NCI-H2196 treated with DMSO at 0.1 percent for 48 hours (cell line): ENCODE data around the gene PLXNB1.
"Not testable (repeated sequence)": the region's sequence is repeated elsewhere in the genome, so short reads cannot be mapped to it uniquely, and the experiment has no call there.

Experiments
- DNase-seq: peaks from one replicate; lab custom pipeline; 2025; ENCODE audit not compliant: unreplicated experiment; lab: John Stamatoyannopoulos, UW

Gene PLXNB1, protein sequence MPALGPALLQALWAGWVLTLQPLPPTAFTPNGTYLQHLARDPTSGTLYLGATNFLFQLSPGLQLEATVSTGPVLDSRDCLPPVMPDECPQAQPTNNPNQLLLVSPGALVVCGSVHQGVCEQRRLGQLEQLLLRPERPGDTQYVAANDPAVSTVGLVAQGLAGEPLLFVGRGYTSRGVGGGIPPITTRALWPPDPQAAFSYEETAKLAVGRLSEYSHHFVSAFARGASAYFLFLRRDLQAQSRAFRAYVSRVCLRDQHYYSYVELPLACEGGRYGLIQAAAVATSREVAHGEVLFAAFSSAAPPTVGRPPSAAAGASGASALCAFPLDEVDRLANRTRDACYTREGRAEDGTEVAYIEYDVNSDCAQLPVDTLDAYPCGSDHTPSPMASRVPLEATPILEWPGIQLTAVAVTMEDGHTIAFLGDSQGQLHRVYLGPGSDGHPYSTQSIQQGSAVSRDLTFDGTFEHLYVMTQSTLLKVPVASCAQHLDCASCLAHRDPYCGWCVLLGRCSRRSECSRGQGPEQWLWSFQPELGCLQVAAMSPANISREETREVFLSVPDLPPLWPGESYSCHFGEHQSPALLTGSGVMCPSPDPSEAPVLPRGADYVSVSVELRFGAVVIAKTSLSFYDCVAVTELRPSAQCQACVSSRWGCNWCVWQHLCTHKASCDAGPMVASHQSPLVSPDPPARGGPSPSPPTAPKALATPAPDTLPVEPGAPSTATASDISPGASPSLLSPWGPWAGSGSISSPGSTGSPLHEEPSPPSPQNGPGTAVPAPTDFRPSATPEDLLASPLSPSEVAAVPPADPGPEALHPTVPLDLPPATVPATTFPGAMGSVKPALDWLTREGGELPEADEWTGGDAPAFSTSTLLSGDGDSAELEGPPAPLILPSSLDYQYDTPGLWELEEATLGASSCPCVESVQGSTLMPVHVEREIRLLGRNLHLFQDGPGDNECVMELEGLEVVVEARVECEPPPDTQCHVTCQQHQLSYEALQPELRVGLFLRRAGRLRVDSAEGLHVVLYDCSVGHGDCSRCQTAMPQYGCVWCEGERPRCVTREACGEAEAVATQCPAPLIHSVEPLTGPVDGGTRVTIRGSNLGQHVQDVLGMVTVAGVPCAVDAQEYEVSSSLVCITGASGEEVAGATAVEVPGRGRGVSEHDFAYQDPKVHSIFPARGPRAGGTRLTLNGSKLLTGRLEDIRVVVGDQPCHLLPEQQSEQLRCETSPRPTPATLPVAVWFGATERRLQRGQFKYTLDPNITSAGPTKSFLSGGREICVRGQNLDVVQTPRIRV (N-terminal part only)

DNA sequence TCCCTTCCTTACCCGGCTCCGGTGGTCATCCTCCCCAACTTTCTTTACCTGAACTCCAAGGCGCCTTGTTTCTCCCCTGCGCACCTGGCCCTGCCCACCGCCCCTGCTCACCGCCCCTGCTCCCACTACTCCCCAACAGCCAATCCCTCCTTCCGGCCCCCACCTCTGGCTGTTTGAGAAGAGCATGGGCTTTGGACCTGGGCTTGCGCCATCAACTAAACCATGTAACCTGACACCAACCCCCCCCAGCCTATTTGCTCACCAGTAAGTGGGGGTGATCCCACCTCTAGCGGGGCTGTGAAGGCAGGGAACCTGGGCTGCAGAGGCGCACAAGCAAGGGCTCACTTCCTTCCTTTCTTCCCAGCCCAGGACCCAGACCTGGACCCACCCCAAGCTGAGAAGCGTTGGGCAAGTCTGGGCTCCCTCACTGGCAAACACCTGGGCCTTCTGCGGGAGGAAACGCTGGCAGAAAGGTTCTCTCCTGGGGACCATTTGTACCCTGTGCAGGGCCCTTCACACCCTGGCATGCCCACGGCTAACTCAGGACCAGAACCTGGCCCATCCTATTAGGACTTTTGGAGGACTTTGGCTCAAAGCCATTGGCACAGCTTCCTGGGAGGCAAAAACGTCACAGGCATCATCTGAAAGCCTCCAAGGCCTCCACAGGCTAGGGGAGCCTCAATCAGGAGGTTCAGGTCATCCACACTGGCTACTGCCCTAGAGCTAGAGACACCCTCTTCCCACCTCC is at the start of gene PLXNB1:
Gene PLXNB1 (minus strand): TSS at position 127 of the 748 bp plus-strand sequence. CDS start 5,475 bp downstream, outside the sequence.
- peak; percentile 39 for DNase-seq

DNA sequence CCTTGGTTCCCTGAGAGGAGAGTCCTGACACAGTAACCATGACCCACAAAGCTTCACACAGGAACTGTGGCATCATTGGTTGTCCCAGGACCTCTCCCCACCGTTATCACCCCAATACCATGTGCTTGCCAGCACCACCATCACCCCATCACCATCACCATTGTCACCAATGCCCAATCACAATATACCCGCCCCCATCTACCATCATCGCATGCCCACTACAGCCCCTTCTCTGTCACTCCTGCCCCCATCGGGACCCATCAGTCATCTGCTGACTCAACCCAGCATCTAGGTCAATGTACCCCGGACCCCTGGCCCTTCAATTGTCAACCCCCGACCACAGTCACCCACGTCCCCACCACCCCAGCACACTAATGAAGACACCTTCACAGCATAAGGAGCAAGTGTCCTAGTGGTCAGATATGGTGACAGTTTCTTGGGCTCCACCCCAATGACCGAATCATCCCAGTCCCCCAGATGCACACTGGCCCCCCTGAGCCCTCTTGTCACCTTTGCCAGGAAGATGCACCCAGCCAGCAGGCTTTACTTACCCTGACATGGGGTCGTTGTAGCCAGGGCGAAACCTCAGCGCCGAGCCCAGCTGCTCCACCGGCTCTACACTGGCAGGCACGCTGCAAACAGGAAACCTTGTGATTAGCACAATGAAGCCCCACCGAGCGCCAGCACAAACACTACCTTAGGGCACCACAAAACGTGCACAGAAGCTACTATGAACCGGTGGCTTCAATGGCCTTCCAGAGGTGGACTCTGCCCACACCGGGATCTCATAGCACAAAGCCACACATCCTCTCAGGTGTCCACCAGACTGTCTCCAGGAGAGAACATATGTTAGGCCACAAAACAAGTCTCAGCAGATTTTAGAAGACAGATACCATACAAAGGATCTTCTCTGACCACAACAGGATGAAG is 49.0 kb upstream of the PLXNB1 start:
- DNase-seq: no peak

DNA sequence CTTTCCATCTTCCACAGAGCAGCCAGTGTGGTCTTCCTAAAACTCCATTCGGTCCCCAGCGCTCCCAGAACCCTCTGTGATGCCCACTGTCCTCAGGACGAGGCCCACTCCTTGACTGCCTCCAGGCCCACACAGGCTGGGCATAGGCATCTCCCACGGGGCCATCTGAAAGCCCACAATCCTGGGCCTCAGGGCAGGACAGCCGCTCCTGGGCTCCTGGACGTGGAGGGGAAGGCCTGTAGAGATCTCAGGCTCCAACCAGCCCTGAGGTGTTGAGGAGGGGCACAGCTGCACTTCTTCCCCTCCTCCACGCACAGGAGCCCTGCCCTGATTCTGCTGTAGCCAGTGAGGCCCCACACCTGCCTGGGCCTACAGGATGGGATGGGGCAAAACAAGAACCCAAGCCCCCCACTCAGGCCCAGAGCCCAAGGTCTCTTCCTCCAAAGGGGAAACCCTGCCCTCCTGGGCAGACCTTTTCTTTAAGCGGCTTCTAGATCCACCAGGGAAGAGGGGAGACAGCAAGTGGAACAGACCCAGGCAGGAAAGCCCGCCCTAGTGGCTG is 48.2 kb upstream of the PLXNB1 start:
- no peak for DNase-seq

DNA sequence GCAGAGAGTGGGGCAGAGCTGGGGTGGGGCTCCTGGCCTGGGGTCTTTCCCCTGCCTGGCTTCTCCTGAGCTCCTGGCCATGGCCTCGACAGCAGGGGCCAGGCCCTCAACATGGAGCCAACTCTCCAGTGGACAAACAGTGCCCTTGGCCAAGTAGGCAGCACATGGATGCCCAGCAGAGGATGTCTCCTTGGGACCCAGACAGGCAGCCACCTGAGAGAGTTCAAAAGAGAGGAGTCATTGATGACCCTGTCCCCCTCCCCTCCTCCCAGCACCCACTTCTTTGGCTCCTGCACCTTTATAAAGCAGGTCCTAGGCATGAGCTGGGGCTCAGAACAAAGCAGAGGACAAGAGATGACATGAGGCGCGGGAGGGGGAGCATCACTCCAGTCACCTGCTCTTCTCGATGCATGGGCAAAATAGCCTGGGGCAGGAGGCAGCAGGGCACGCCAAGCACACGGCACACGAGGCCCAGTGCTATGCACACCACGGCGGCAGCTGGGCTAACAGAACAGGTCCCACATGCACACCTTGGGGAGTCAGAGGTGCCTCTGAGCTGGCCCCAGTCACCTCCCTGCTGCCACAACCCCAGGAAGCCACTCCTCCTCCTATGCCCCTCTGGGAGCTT is 46.7 kb upstream of the PLXNB1 start:
- no peak for DNase-seq

DNA sequence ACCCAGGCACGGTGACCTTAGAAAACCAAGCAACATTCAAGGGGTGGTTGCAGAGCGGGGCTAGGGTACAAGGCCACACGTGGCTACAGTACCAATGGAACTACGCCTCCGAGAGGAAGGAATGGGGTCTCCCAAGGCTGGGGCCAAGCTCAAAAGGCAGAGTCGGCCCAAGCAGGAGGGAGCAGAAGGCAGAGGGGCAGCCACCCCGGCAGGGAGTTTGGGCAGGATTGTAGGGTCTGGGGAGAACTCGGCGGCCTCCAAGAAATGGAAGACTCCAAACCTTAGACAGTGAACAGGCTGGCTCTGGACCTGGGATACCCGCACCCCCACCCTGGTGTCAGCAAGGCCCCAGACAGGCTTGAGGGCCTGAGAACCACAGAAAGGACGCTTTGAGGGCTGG is 45.3 kb upstream of the PLXNB1 start:
- DNase-seq: no peak

DNA sequence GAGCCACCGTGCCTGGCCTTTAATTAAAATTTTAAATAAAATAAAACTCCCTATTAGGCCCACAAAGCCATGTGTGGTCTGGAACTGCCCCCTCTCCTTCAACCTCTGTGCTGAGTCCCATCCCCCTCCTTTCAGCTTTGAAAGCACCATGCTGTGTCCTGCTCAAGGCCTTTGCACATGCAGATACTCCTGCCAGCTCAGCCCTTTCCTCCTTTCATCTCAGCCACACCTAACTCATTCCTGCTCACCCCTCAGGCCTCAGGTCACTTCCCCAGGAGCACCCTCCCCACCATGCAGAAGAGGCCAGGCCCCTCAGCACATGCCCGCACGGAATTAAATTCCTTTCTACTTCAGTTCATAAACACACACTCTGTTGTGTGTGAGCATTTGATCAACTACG is 44.7 kb upstream of the PLXNB1 start:
- no peak for DNase-seq

DNA sequence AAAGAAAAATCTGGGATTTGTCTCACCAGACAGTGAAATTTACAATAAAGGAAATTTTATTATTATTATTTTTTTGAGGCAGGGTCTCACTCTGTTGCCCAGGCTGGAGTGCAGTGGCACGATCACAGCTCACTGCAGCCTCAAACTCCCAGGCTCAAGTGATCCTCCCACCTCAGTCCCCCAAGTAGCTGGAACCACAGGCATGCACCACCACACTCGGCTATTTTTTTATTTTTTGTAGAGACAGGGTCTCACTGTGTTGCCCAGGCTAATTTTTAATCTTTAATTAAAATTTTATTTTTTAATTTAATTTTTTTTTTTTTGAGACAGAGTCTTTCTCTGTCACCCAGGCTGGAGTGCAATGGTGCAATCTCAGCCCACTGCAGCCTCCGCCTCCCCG is 44.1 kb upstream of the PLXNB1 start:
- DNase-seq: not testable (repeated sequence)

DNA sequence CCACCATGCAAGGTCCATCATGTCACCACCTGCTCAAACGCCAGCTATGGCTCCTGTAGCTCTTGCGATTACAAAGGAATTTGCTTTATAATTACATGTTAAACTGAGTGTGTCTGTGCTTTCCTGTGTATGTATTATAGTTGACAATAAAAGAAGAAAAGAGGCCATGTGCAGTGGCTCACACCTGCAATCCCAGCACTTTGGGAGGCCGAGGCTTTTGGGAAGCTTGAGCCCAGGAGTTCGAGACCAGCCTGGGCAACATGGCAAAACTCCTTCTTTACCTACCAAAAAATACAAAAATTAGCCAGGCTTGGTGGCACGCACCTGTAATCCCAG is 43.7 kb upstream of the PLXNB1 start:
- DNase-seq: no peak

DNA sequence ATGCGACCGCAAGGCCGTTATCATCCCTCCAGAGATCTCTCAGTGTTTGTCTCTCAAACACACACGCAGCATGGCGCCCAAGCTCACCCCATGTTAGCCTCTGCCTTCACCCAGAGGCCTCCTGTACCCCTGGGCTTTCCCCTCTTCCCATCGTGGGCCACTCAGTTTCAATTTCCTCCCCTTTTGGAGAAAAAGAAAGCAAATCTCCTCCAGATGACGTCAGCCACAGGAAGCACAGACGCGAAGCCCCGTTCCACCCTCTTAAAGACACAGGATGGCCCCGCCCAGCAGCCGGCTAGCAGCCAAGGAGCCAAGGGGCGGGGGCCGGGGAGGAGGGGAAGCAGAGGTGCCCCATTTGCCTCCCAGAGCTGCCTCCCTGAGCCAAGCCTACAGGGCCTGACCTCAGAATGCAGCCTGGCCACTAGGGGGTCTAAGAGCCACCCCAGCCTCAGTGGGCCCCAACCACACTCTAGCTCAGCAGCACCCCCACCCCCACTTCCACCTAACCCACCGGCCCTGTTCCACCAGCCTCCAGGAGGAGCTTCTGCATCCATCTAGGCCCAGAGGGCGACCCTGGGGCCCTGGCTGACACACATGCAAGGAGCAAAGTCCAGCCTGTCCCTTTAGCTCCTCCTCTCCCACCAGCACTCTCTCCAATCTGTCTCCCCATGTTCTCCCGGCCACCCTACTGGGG is 43.2 kb upstream of the PLXNB1 start:
- DNase-seq: peak; percentile 51

DNA sequence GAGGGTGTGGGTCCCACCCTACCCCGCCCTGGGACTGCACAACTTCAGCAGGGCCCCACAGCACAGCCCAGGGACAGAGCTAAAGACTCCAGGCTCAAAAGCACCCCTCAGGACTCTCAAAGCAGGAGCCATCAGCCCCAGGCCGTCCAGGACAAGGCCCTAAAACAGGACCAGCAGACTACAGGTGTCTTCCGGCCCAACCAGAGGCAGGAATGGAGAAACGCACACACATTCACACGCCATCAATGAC is 42.7 kb upstream of the PLXNB1 start:
- DNase-seq: no peak

DNA sequence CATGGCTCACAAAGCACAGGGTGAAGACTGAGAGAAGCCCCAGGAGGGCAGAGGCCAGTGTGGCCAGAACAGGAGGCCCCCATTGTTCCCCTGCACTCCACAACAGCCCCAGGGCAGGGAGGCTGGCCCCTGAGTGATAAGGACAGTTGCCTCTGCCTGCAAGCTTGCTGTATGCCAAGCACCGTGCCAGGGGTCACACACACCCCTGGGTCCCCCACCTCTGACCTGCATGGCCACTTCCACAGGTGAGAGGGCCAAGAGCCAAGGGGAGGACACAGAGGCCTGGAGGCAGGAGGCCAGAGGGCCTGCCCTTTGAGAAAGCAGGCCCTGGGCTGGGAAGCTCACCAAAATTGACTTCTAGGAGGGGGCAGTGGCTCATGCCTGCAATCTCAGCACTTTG is 40.4 kb upstream of the PLXNB1 start:
- no peak for DNase-seq

DNA sequence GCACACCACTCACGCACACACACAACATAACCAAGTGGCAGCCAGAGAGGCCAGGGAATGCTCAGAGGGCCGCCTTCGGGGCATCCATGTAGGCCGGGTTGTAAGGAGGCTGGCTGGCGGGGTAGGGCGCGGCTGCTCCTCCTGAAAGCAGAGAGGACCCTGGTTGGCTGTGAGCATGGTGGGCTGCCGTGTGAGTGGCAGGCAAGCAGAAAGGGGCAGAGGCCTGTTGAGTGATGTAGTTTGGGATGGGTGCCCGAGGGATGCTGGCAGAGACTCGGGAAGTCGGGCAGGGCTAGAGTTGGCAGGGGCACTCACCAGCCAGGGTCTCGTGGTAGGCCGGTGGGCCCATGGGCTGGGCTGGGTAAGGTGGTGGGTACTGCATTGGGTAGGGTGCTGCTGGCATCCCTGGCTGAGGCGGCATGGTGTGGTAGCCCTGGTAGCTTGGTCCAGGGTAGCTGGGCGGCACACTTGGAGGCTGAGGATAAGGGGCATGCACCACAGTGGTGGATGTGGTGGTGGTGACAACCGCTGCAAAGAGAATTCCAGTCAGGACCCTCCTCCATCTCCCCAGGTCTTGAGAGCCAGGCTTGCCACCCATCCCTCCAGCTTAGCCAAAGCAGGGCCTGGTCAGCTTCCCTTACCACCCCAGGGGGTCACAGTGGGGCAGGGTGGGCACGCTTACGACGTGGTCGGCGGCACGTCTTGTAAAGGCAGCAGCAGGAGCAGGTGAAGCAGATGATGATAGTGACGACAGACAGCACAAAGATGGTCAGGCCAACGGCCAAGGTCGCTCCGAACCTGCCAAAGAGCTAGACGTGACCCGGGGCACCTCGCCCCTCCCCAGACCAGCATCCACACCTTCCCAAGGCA is 39.4 kb upstream of the PLXNB1 start:
- DNase-seq: no peak

DNA sequence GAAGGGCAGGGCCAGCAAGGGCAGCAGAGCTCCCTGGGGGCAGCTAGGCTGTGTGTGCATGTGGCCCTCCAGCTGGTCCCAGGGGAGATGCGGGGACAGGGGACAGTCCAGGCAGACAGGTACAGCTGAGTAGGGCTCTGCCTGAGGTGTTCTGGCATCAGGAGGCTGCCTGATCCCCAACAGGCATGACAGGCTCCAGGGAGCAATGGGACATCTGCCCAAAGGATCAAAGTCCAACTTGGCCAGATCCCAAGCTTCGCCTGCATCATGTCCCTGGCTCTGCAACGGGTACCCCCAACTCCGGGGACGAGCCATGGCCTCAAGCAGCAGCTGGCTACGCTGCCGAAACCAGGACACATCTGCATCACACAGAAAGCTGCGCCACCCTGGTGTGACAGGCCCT is 38.4 kb upstream of the PLXNB1 start:
- no peak for DNase-seq

DNA sequence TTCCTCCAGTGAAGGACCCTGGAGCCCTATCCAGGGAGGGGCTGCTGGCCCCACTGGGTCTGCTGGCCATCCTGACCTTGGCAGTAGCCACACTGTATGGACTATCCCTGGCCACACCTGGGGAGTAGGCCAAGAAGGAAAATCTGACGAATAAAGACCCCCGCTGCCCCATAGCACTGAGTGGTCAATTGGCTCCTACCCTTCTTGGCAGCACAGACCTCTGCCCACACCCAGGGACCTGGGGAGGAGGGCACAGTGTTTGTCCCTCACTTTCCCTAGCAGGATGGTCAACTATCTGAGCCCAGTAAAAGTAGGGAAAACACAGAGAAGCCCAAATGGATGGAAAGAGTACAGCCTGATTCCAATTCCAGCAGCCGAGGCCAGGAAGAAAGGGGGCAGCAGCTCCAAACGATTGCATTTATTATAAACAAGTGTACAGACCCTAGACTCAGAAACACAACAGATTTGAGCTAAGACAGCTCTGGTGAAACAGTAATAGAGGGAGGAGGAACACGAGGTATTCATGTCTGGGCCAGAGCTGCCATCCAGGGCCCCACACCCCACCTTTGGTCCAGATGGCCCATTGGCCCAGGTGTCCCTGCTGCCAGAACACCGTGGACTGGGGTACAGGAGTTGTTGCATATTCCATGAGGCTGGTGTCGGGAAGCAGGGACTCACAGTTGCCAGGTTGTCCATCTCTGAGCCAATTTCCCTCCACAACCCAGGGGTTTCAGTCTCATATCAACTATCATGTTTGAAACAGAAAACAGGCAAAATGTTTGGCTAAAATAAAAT is 37.8 kb upstream of the PLXNB1 start:
- DNase-seq: no peak

DNA sequence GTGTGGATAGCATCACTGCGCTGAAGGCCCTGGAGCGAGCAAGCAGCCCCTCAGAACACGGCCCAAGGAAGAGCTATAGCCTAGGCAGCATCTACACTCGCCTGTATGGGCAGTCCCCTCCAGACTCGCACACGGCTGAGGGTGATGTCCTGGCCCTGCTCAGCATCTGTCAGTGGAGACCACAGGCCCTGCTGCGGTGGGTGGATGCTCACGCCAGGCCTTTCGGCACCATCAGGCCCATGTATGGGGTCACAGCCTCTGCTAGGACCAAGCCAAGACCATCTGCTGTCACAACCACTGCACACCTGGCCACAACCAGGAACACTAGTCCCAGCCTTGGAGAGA is 37.2 kb upstream of the PLXNB1 start:
- no peak for DNase-seq

DNA sequence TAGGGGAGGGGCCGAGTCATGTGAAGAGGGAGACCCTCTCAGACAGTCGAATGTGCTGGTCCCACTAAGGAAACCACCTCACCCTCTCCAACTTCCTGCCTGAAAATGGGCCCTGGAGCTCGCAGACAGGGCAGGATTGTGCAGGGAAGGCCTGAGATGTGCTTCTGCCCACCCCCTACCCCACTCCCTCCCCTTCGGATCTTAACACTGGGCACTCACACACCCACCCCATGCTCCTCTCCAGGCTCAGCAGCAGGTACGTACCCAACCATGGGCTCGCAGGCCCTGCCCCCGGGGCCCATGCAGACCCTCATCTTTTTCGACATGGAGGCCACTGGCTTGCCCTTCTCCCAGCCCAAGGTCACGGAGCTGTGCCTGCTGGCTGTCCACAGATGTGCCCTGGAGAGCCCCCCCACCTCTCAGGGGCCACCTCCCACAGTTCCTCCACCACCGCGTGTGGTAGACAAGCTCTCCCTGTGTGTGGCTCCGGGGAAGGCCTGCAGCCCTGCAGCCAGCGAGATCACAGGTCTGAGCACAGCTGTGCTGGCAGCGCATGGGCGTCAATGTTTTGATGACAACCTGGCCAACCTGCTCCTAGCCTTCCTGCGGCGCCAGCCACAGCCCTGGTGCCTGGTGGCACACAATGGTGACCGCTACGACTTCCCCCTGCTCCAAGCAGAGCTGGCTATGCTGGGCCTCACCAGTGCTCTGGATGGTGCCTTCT is 36.7 kb upstream of the PLXNB1 start:
- no peak for DNase-seq
